Gastrocnemius medialis (tissue), 4 donors: Measurements from ENCODE around the gene RYK. TPM values are rescaled to one million over a fixed set of nuclear protein-coding genes. Genes with fewer than 3 reads are reported as not detected.

Source experiments
- ATAC-seq, 2 donors: fragments of 150-250 bp; one replicate each; pipeline ENCODE4 v1.9.1; 2016
- DNase-seq, 2 donors: peaks; one replicate each; pipeline ENCODE4 v3.0.0-alpha.2; 2019
- H3K27ac ChIP-seq, 4 donors: fragments of 200-600 bp; sonication (generic); 1 replicate in 1 of 4; 2 replicates in 3 of 4; pipeline ENCODE4 v1.5.1; 2016 to 2018; ENCODE audit warnings: mild to moderate bottlenecking in 2 of 4, moderate library complexity in 1 of 4
- H3K27me3 ChIP-seq, 3 donors: fragments of 200-600 bp; sonication (generic) in 2 of 3; 1 replicate in 1 of 3; 2 replicates in 2 of 3; pipeline versions ENCODE4 v1.5.1 to v1.6.0; 2016 to 2019; ENCODE audit warnings: mild to moderate bottlenecking in 1 of 3, moderate library complexity in 1 of 3
- H3K36me3 ChIP-seq, 2 donors: fragments of 200-600 bp; sonication (generic) in 1 of 2; one replicate each; pipeline ENCODE4 v1.5.1; 2017 to 2018
- H3K4me1 ChIP-seq, 2 donors: fragments of 200-600 bp; sonication (generic) in 1 of 2; one replicate each; pipeline ENCODE4 v1.5.1; 2016 to 2017; ENCODE audit warnings: mild to moderate bottlenecking in 2 of 2
- H3K4me3 ChIP-seq, 4 donors: fragments of 200-600 bp; sonication (generic) in 3 of 4; 1 replicate in 1 of 4; 2 replicates in 3 of 4; pipeline ENCODE4 v1.5.1; 2016 to 2019; ENCODE audit warnings: mild to moderate bottlenecking in 2 of 4
- H3K9me3 ChIP-seq, 3 donors: fragments of 200-600 bp; sonication (generic) in 2 of 3; 1 replicate in 1 of 3; 2 replicates in 2 of 3; pipeline ENCODE4 v1.5.1; 2016 to 2019
- POLR2A ChIP-seq, 2 donors: fragments of 450-650 bp; IDR thresholded peaks; one replicate each; pipeline ENCODE4 v1.6.1; 2017; ENCODE audit warnings: antibody characterized with exemption in 2 of 2, mild to moderate bottlenecking in 2 of 2, moderate library complexity in 2 of 2
- in situ Hi-C, 4 donors: fragments of 200-750 bp; cut with MboI; loops; one replicate each; pipeline versions ENCODE4 v1.15.0 to v1.8.0; 2017; ENCODE audit warnings: low sequenced_read_pairs in 4 of 4
- intact Hi-C: fragments of 100-400 bp; cut with DNase I; formaldehyde crosslinking; loops from one replicate; pipeline ENCODE4 v1.15.1; 2023; ENCODE audit warnings: low total_unique reads
- total RNA-seq, 4 donors: library from RNA; depleted of rRNA; stranded (reverse); fragments of >200 nt; gene quantifications; one replicate each; pipeline versions ENCODE4 v1.1.0 to v1.2.3, GENCODE V29; 2016
- TF ChIP-seq, protein P1 (sequence below), 5 experiments: fragments of 450-650 bp in 3 of 5; fragments of 200-600 bp in 2 of 5; sonication (generic) in 2 of 5; IDR thresholded peaks in 4 of 5; conservative IDR thresholded peaks in 1 of 5; 1 replicate in 4 of 5; 2 replicates in 1 of 5; pipeline ENCODE4 v1.5.1; 2016 to 2019; ENCODE audit warnings: antibody characterized with exemption in 5 of 5, mild to moderate bottlenecking in 3 of 5, moderate library complexity in 3 of 5

Gene RYK
- total RNA-seq = 10 to 100 TPM; 25.8 to 42.4 (median 35.0) TPM

DNA sequence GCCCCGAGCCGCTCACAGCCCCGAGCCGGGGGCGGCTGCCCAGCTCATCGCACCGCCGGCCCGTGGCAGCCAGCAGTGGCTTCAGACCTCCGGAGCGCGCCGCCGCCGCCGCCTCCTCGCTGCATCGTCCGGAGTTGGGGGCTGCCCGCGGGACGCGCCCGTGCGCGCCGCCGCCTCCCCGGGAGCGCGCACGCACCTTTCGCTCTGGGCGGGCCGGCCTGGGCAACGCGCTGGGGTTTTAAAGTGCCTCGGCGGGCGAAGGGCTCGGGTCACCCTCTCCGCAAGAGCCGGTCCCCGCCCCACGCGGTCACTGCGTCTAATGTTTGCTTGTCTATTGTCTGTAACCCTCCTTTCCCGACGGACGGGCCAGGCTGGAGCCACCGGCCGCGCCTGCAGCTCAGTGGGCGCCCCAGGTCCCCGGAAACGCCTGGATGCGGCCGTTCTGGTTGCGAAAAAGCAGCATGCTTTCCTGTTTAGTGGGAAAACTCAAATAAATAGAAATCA lies at the start of gene RYK:
Gene RYK, minus strand, starts transcription at position 143 of the 504 bp plus-strand sequence. CDS start 205 bp downstream, outside the sequence.
- ATAC-seq = peak; percentile 91 to 95
- H3K4me3 ChIP-seq = peak within 1 kb of the TSS; percentile 73 to 99 (median 86)
- intact Hi-C loops (loop anchor here (5.0 to 10.0 kb wide), 4 partner anchors 38 to 676 kb away; partner anchors contain the start of gene CDV3), in situ Hi-C loops (no loop called here)
- no peaks in the 10 kb centered on the region for H3K27me3 ChIP-seq
- DNase-seq = peak; percentile 55 to 75
- peaks cover 10 to 12% of the 10 kb centered on the region in 2 donors for H3K4me1 ChIP-seq
- H3K36me3 ChIP-seq = no peaks in the 10 kb centered on the region
- TF ChIP-seq, protein P1, sequence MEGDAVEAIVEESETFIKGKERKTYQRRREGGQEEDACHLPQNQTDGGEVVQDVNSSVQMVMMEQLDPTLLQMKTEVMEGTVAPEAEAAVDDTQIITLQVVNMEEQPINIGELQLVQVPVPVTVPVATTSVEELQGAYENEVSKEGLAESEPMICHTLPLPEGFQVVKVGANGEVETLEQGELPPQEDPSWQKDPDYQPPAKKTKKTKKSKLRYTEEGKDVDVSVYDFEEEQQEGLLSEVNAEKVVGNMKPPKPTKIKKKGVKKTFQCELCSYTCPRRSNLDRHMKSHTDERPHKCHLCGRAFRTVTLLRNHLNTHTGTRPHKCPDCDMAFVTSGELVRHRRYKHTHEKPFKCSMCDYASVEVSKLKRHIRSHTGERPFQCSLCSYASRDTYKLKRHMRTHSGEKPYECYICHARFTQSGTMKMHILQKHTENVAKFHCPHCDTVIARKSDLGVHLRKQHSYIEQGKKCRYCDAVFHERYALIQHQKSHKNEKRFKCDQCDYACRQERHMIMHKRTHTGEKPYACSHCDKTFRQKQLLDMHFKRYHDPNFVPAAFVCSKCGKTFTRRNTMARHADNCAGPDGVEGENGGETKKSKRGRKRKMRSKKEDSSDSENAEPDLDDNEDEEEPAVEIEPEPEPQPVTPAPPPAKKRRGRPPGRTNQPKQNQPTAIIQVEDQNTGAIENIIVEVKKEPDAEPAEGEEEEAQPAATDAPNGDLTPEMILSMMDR (IDR thresholded peaks at IDR 0.05 in 4 of 5, conservative IDR thresholded peaks at IDR 0.05 in 1 of 5) = no peak
- TF ChIP-seq POLR2A (IDR thresholded peaks at IDR 0.05) = peak; percentile 65 to 79
- peak within 1 kb of the TSS; percentile 83 to 96 (median 95) for H3K27ac ChIP-seq
- no peaks in the 10 kb centered on the region for H3K9me3 ChIP-seq

DNA sequence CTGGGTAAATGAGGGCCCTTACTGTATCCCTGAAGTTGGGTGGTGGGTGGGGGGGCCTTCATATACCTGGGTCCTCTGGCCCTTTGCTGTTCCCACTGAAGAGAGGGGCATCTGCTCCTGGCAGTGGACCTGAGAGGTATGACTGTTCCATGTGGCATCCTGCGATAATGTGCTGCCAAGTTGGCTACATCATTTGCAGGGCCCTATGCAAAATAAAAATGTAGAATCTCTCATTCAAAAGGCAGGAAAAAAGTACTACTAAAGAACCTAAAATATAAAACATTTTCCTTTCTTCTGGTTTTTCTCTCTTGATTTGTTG lies 49.2 kb upstream of the RYK start:
- intact Hi-C loops (loop anchor here (2.0 kb wide), 1 partner anchor 87 kb away; no protein-coding TSS in a partner anchor), in situ Hi-C loops (loop anchor here in 2 of 4 donors (10.0 kb wide), 1 partner anchor 85 kb away; no protein-coding TSS in a partner anchor)
- no peaks in the 10 kb centered on the region for H3K27me3 ChIP-seq
- no peaks in the 10 kb centered on the region for H3K36me3 ChIP-seq
- ATAC-seq (no peak), DNase-seq (no peak)
- H3K9me3 ChIP-seq = no peaks in the 10 kb centered on the region
- no peaks in the 10 kb centered on the region for H3K4me1 ChIP-seq
- no peak overlapping the region for H3K4me3 ChIP-seq
- H3K27ac ChIP-seq = no peak overlapping the region
- TF ChIP-seq, protein P1 (IDR thresholded peaks at IDR 0.05 in 4 of 5, conservative IDR thresholded peaks at IDR 0.05 in 1 of 5) = no peak
- no peak for TF ChIP-seq POLR2A (IDR thresholded peaks at IDR 0.05)

DNA sequence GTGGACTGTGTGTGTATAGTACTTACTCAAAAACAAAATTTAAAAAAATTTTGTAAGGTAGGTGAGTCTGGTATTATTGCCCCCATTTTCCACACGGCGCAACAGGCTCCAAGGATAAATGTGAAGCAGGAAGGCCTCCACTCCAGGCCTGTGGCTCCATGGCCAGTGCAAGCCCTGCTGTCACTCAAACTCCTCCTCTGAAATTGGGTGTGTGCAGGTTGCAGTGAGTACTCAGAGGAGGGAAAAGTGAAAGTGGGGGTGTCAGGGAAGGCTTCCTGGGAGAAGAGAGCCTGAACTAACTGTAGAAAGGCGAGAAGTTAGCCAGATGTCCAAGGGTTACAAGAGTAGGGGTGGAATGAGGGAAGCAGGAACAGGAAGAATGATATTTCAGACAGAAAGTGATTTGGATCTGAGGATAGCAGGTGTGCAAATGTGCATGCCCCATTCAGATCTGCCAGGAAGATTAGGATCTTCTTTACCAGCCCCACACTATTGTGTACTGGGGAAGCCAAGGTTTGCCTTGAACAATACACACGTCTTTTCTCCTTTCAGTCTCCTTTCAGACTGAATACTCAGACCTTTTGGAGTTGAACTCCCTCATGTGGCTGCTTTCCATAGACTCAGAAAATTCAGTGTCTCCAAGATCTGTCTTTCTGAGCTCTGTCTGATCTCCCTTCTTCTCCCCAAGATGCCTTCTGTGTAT lies 48.7 kb upstream of the RYK start:
- intact Hi-C loops = loop anchor here (2.0 kb wide), 1 partner anchor 87 kb away; no protein-coding TSS in a partner anchor

DNA sequence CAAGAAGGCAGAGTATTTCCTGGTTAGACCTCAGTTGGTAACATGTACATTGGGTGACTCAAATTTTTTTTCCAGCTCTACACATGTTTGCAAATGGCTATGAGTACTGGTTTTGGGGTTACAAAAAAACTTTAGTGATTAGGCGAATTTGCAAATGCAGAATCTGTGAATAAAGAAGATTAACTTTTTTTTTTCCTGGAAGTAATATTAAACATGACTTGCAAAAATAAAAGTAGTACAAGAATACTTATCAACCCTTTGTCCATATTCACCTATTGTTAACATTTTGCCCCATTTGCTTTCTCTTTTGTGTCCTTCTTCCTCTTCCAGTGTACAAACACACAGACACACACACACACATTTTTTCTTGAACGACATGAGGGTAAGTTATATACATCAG lies 47.6 kb upstream of the RYK start:
- TF ChIP-seq, protein P1 (IDR thresholded peaks at IDR 0.05 in 4 of 5, conservative IDR thresholded peaks at IDR 0.05 in 1 of 5) = no peak
- TF ChIP-seq POLR2A (IDR thresholded peaks at IDR 0.05) = no peak
- H3K4me3 ChIP-seq = no peak overlapping the region
- no peak overlapping the region for H3K27ac ChIP-seq
- no peak for DNase-seq
- no peak for ATAC-seq
- no peaks in the 10 kb centered on the region for H3K27me3 ChIP-seq
- H3K4me1 ChIP-seq = no peaks in the 10 kb centered on the region
- no peaks in the 10 kb centered on the region for H3K36me3 ChIP-seq
- in situ Hi-C loops = no loop called here
- no peaks in the 10 kb centered on the region for H3K9me3 ChIP-seq
- intact Hi-C loops = loop anchor here (2.0 kb wide), 1 partner anchor 85 kb away; no protein-coding TSS in a partner anchor

More for the DNA sequence above, 48.7 kb upstream of the RYK start:
- H3K4me3 ChIP-seq = no peak overlapping the region
- no peaks in the 10 kb centered on the region for H3K9me3 ChIP-seq
- in situ Hi-C loops = no loop called here
- ATAC-seq (peak in 1 of 2 donors; percentile 39), DNase-seq (no peak)
- TF ChIP-seq POLR2A (IDR thresholded peaks at IDR 0.05) = no peak
- TF ChIP-seq, protein P1 (IDR thresholded peaks at IDR 0.05 in 4 of 5, conservative IDR thresholded peaks at IDR 0.05 in 1 of 5) = peak in 1 of 5 experiments; percentile 16
- H3K27ac ChIP-seq = no peak overlapping the region
- no peaks in the 10 kb centered on the region for H3K27me3 ChIP-seq
- H3K36me3 ChIP-seq = no peaks in the 10 kb centered on the region
- H3K4me1 ChIP-seq = no peaks in the 10 kb centered on the region
